Activated effector memory CD4-positive, alpha-beta T cell treated with anti-CD3 and anti-CD28 coated beads, Interleukin-2, amount 50 U/mL, for 16 hours (primary cell): ENCODE data around the gene GNGT2.

Experiments
- DNase-seq: peaks from one replicate; pipeline ENCODE4 v3.0.0-alpha.2; 2020

Gene GNGT2

DNA sequence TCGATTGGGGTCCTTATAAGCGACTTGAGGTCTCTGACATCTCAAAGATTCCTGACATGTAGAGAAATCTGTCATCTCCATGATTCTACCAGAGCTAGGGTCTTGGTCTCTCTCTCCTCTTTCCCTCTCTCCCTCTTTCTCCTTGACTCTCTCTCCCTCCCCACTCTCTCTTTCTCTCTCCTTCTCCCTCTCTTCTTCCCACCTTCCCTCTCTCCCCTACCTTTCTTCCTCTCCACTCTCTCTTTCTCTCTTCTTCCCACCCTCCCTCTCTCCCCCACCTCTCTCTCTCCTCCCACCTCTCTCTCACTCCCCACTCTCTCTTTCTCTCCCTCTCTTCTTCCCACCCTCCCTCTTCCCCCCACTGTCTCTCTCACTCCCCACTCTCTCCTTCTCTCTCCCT lies 45.2 kb downstream of the GNGT2 start:
- DNase-seq: no peak

DNA sequence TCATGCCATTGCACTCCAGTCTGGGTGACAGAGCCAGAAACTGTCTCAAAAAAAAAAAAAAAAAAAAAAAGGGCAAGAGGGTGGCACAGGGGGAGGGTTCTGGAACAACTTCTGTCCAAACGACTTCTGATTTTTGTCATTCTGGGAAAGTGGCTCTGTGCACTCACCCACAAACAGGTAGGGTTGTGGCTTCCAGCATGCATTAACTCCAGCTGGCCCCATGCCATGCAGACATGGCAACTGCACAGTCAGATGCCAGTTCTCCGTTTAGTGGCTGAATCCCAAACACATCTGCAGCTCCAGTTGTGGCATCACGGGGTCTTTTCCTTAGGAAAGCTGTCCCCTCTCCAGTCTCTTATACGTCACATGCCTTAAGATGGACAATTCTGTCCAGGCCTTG lies 47.5 kb downstream of the GNGT2 start:
- DNase-seq: no peak

DNA sequence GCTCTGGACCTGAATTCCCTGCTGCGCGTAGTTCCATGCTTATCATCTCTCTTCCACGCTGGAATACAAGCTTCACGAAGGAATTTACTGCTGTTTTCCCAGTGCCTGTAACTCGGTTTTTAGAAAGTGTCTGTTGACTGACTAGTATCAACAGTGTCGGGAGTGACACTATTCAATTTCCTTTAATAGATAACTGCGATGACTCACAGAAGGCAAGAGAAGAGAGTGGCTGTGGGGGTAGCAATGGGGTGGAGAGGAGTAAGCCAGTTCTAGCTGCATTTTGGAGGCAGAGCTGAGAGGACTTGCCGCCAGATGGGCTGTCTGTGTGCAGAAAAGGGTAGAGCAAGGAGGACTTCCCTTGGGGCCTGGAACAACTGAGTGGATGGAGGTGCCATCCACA lies 52.6 kb downstream of the GNGT2 start:
- DNase-seq: no peak

GRCh38 chr17:49156256-49156655 lies 54.1 kb downstream of the GNGT2 start:
- no peak for DNase-seq
